B cell (primary cell): Measurements from ENCODE around the gene OR10G3. TPM values are rescaled to one million over a fixed set of nuclear protein-coding genes. Genes with fewer than 3 reads are reported as not detected.

Source experiments
- ATAC-seq: fragments of 200-7000 bp; cut with Tn5 transposase; one replicate; pipeline ENCODE4 v1.10.0; 2021; ENCODE audit warnings: low read depth, mild to moderate bottlenecking, moderate number of reproducible peaks, moderate library complexity
- CTCF ChIA-PET: fragments of 350-600 bp; sonication (Branson Sonifier 250); formaldehyde crosslinking; loops from one replicate; lab custom pipeline; 2021; ENCODE audit warnings: antibody characterized with exemption, inconsistent platforms; lab: Charles Lee
- POLR2A ChIA-PET: fragments of 350-600 bp; sonication (Branson Sonifier 250); formaldehyde crosslinking; loops from one replicate; lab custom pipeline; 2021; ENCODE audit warnings: antibody characterized with exemption; lab: Charles Lee
- DNase-seq: peaks from one replicate; pipeline ENCODE4 v3.0.0; 2013
- H2AFZ ChIP-seq: 2 replicates; pipeline ENCODE4 v1.6.1; 2012; ENCODE audit warnings: mild to moderate bottlenecking, low read depth, low read length; ENCODE audit not compliant: insufficient read depth, poor library complexity, severe bottlenecking
- H3K27ac ChIP-seq, 2 donors: 1 replicate in 1 of 2; 2 replicates in 1 of 2; pipeline ENCODE4 v1.5.1; 2012 to 2013; ENCODE audit warnings: low read length in 2 of 2, mild to moderate bottlenecking in 2 of 2, moderate library complexity in 1 of 2
- H3K27me3 ChIP-seq, 4 experiments: fragments of 200-600 bp in 1 of 4; sonication (generic) in 1 of 4; replicated peaks in 1 of 4; 1 replicate in 2 of 4; 2 replicates in 2 of 4; pipeline versions ENCODE4 v1.6.1 to v1.7.0; 2013 to 2016; ENCODE audit warnings: low read length in 3 of 4, mild to moderate bottlenecking in 2 of 4, mixed read lengths in 1 of 4, moderate library complexity in 1 of 4; ENCODE audit not compliant: insufficient read depth in 4 of 4, control insufficient read depth in 3 of 4; ENCODE audit errors: control extremely low read depth in 1 of 4
- H3K36me3 ChIP-seq, 2 experiments: replicated peaks in 1 of 2; 1 replicate in 1 of 2; 2 replicates in 1 of 2; pipeline versions ENCODE4 v1.6.1 to v1.7.1; 2013; ENCODE audit warnings: low read length in 1 of 2; ENCODE audit not compliant: insufficient read depth in 2 of 2, control insufficient read depth in 1 of 2; ENCODE audit errors: control extremely low read depth in 1 of 2, extremely low read depth in 1 of 2
- H3K4me1 ChIP-seq, 2 donors: fragments of 200-600 bp in 1 of 2; sonication (generic) in 1 of 2; 1 replicate in 1 of 2; 2 replicates in 1 of 2; pipeline versions ENCODE4 v1.5.1 to v1.6.1; 2013 to 2017; ENCODE audit warnings: low read length in 2 of 2; ENCODE audit not compliant: control insufficient read depth in 2 of 2, insufficient read depth in 2 of 2
- H3K4me2 ChIP-seq: replicated peaks from 2 replicates; pipeline ENCODE3; 2012; ENCODE audit warnings: mild to moderate bottlenecking, low read depth, low read length; ENCODE audit not compliant: poor library complexity, severe bottlenecking
- H3K4me3 ChIP-seq, 5 experiments: fragments of 200-600 bp in 1 of 5; sonication (generic) in 1 of 5; 1 replicate in 3 of 5; 2 replicates in 2 of 5; pipeline versions ENCODE4 v1.5.1 to v1.7.0; 2011 to 2016; ENCODE audit warnings: low read length in 4 of 5, mild to moderate bottlenecking in 4 of 5, low read depth in 2 of 5, control low read depth in 1 of 5, moderate library complexity in 1 of 5; ENCODE audit not compliant: insufficient read depth in 1 of 5; ENCODE audit errors: control extremely low read depth in 1 of 5, extremely low read depth in 1 of 5
- H3K79me2 ChIP-seq: fragments of 200-600 bp; sonication (generic); one replicate; pipeline ENCODE4 v1.6.0; 2016; ENCODE audit warnings: low read length; ENCODE audit not compliant: control insufficient read depth, insufficient read depth
- H3K9ac ChIP-seq: fragments of 200-600 bp; sonication (generic); 2 replicates; pipeline ENCODE4 v1.6.1; 2017; ENCODE audit warnings: mild to moderate bottlenecking, low read length, moderate library complexity
- H3K9me3 ChIP-seq, 3 donors: one replicate each; pipeline versions ENCODE4 v1.6.1 to v1.7.1; 2013; ENCODE audit warnings: low read length in 2 of 3; ENCODE audit not compliant: control insufficient read depth in 2 of 3, insufficient read depth in 1 of 3; ENCODE audit errors: control extremely low read depth in 1 of 3
- H4K20me1 ChIP-seq: 2 replicates; pipeline ENCODE4 v1.6.0; 2012; ENCODE audit warnings: mild to moderate bottlenecking, low read length; ENCODE audit not compliant: insufficient read depth, control insufficient read depth, poor library complexity, severe bottlenecking
- H3K27ac Mint-ChIP-seq: one replicate; pipeline ENCODE4 v1.8.0; 2021; ENCODE audit warnings: mixed read lengths
- H3K27me3 Mint-ChIP-seq: one replicate; pipeline ENCODE4 v1.8.0; 2021; ENCODE audit warnings: mixed read lengths
- H3K4me1 Mint-ChIP-seq: one replicate; pipeline ENCODE4 v1.8.0; 2021; ENCODE audit warnings: mixed read lengths
- H3K4me3 Mint-ChIP-seq: one replicate; pipeline ENCODE4 v1.8.0; 2021; ENCODE audit warnings: mixed read lengths
- H3K9me3 Mint-ChIP-seq: one replicate; pipeline ENCODE4 v1.8.0; 2022; ENCODE audit warnings: mixed read lengths; ENCODE audit not compliant: insufficient read depth
- EZH2 ChIP-seq: IDR thresholded peaks from 2 replicates; pipeline ENCODE4 v1.6.1; 2012; ENCODE audit warnings: borderline replicate concordance, low read depth, mild to moderate bottlenecking, moderate library complexity, low read length; ENCODE audit not compliant: insufficient read depth, poor library complexity, severe bottlenecking
- WGBS: methylation state at CpG from one replicate; pipeline ENCODE4 v1.1.5; 2013; ENCODE audit warnings: missing lambda C conversion rate; ENCODE audit not compliant: insufficient coverage; 5-methylcytosine and 5-hydroxymethylcytosine counted together
- intact Hi-C: fragments of 100-400 bp; cut with micrococcal nuclease; formaldehyde crosslinking; loops from one replicate; pipeline ENCODE4 v1.10.0; 2022
- polyA plus RNA-seq: library from polyadenylated mRNA; depleted of rRNA; stranded (reverse); fragments of >200 nt; gene quantifications from 2 replicates; pipeline ENCODE4 v1.2.3, GENCODE V29; 2012
- total RNA-seq, 2 donors: library from RNA; stranded (reverse); fragments of 120-200 nt in 1 of 2; gene quantifications; 1 replicate in 1 of 2; 2 replicates in 1 of 2; pipeline versions ENCODE4 v1.2.3 to v1.2.4, GENCODE V29; 2013 to 2022
- TF ChIP-seq, protein P1 (sequence below): fragments of 200-600 bp; IDR thresholded peaks from one replicate; pipeline ENCODE4 v1.8.0; 2022; ENCODE audit warnings: antibody characterized with exemption, mild to moderate bottlenecking

The OR10G3 gene
- total and polyA plus RNA-seq, 2 donors (not counting 1 experiment from before 2014, with no cell fraction given) = not detected

DNA sequence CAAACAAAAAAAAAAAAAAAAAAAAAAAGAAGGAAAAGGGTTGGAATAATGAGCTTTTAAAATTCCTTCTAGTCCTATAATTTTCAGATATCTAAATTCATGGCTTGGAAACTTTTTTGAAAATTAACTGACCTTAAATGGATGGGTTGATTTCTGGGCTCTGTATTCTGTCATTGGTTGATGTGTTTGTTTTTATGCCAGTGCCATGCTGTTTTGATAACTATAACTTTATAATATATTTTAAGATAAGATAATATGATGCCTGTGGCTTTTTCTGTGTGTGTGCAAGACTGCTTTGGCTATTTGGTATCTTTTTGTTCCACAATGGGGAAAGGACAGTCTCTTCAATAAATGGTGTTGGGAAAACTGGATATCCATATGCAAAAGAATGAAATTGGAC is 7.3 kb downstream of the OR10G3 start:
- POLR2A ChIA-PET = no interaction called here
- intact Hi-C loops = no loop called here
- DNase-seq = no peak

DNA sequence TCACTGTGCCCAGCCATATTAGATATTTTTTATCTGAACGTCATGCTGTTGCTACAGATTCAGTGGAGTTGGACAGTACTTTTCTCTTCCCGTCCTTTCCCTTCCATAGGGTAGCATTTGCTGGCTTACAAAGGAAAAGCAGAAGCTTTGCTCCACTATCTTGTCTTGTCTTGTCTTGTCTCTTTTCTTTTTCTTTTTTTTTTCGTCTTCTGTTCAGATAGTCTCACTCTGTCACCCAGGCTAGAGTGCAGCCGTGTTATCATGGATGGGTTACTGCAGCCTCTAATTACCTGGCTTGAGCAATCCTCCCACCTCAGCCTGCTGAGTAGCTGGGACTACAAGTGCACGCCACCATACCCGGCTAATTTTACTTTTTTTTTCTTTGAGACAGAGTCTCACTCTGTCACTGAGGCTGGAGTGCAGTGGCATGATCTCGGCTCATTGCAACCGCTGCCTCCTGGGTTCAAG is 21.1 kb downstream of the OR10G3 start:
- Mint-ChIP-seq H3K4me1 (peaks cover 6% of the 10 kb centered on the region), H3K27me3 (peaks cover 5% of the 10 kb centered on the region), H3K27ac (peak overlapping the region; percentile 3), H3K4me3 (no peak overlapping the region), H3K9me3 (no peaks in the 10 kb centered on the region)
- TF ChIP-seq, protein P1, sequence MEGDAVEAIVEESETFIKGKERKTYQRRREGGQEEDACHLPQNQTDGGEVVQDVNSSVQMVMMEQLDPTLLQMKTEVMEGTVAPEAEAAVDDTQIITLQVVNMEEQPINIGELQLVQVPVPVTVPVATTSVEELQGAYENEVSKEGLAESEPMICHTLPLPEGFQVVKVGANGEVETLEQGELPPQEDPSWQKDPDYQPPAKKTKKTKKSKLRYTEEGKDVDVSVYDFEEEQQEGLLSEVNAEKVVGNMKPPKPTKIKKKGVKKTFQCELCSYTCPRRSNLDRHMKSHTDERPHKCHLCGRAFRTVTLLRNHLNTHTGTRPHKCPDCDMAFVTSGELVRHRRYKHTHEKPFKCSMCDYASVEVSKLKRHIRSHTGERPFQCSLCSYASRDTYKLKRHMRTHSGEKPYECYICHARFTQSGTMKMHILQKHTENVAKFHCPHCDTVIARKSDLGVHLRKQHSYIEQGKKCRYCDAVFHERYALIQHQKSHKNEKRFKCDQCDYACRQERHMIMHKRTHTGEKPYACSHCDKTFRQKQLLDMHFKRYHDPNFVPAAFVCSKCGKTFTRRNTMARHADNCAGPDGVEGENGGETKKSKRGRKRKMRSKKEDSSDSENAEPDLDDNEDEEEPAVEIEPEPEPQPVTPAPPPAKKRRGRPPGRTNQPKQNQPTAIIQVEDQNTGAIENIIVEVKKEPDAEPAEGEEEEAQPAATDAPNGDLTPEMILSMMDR = no peak
- no peak for TF ChIP-seq EZH2
- Histone ChIP-seq H3K9me3 (no peaks in the 10 kb centered on the region), H3K4me2 (no peak overlapping the region), H3K4me3 (no peak overlapping the region), H3K36me3 (no peaks in the 10 kb centered on the region), H3K27me3 (no peaks in the 10 kb centered on the region), H4K20me1 (no peaks in the 10 kb centered on the region), H3K4me1 (peaks cover 5% of the 10 kb centered on the region in 2 donors), H2AFZ (no peak overlapping the region), H3K27ac (no peak overlapping the region), H3K9ac (no peak overlapping the region), H3K79me2 (no peaks in the 10 kb centered on the region)
- ATAC-seq (no peak), DNase-seq (no peak)
- ChIA-PET CTCF (interaction anchor here (0.7 to 4.5 kb wide), 4 partner anchors 29 to 544 kb away, joined by 3 to 45 read pairs (median 4); no protein-coding TSS in a partner anchor), POLR2A (no interaction called here)
- 90% methylated on average over 6 of the region's 8 CpGs for WGBS
- intact Hi-C loops = loop anchor here (5.0 to 10.0 kb wide), 3 partner anchors 424 to 546 kb away; no protein-coding TSS in a partner anchor

More for the DNA sequence above, 7.3 kb downstream of the OR10G3 start:
- H3K36me3 ChIP-seq = no peaks in the 10 kb centered on the region
- no peak overlapping the region for H2AFZ ChIP-seq
- peaks cover 0 to 3% (median 1%) of the 10 kb centered on the region in 3 donors for H3K9me3 ChIP-seq
- H3K4me3 ChIP-seq = no peak overlapping the region
- no peaks in the 10 kb centered on the region for H3K4me1 Mint-ChIP-seq
- peaks cover 38% of the 10 kb centered on the region for H3K27me3 Mint-ChIP-seq
- H3K4me1 ChIP-seq = no peaks in the 10 kb centered on the region
- no peaks in the 10 kb centered on the region for H4K20me1 ChIP-seq
- H3K4me3 Mint-ChIP-seq = no peak overlapping the region
- peaks cover 3% of the 10 kb centered on the region for H3K9me3 Mint-ChIP-seq
- H3K79me2 ChIP-seq = no peaks in the 10 kb centered on the region
- TF ChIP-seq EZH2 = no peak
- TF ChIP-seq, protein P1 = no peak
- H3K4me2 ChIP-seq = no peak overlapping the region
- peaks cover 0 to 3% (median 0%) of the 10 kb centered on the region in 4 experiments for H3K27me3 ChIP-seq
- ATAC-seq = no peak
- H3K27ac ChIP-seq = no peak overlapping the region
- no peak overlapping the region for H3K27ac Mint-ChIP-seq
- no peak overlapping the region for H3K9ac ChIP-seq
- CTCF ChIA-PET = no interaction called here
